Omental fat pad (tissue), 4 donors: ENCODE results near the gene SKIL. TPM values are rescaled to one million over a fixed set of nuclear protein-coding genes. Genes with fewer than 3 reads are reported as not detected.

Source experiments
- ATAC-seq: fragments of 150-250 bp; one replicate; pipeline ENCODE4 v1.9.1; 2016; ENCODE audit warnings: mild to moderate bottlenecking, moderate library complexity; ENCODE audit not compliant: low FRiP score
- DNase-seq: peaks from one replicate; pipeline ENCODE4 v3.0.0-alpha.2; 2019; ENCODE audit warnings: low spot score
- total RNA-seq, 4 donors: library from RNA; depleted of rRNA; stranded (reverse); fragments of >200 nt; gene quantifications; one replicate each; pipeline ENCODE4 v1.1.0, GENCODE V29; 2016
- TF ChIP-seq, protein P1 (sequence below), 3 donors: fragments of 450-650 bp; IDR thresholded peaks; one replicate each; pipeline ENCODE4 v1.5.1; 2016 to 2017; ENCODE audit warnings: antibody characterized with exemption in 3 of 3, mild to moderate bottlenecking in 3 of 3, moderate library complexity in 2 of 3

SKIL gene
- total RNA-seq, 4 donors from 2014 or later: 38.9 to 79.1 (median 54.9) TPM

DNA sequence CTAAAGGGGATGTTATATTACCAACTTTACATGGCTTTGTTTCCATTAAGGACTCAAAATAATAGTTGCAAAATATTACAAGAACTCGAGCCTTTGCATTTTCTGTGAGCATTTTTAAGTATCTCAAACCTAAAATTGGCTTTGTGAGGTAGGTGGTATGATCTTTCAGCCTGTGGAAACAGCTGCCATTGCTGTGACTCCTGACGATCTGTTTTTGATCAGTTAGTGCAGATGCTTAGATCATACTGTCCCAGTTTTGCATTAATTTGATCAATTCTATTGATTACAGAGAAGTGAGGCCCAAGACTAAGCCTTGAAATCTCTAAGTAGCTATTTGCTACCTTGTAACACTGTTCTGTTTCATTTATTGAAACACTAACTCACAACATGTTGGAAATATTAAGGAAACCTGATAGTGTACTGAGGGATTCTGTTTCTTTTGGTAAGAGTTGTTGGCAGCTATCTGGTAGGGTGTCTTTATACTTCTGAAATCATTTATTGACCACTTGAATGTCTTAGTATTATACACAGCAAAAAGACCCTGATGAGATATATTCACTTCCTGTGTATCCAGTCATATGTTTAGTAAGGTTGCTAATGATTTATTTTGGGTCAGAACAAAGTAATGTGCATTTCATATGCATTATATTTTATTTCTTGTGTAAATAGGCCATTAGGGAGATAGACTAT lies 14.8 kb downstream of the SKIL start:
- ATAC-seq (no peak), DNase-seq (no peak)
- TF ChIP-seq, protein P1, sequence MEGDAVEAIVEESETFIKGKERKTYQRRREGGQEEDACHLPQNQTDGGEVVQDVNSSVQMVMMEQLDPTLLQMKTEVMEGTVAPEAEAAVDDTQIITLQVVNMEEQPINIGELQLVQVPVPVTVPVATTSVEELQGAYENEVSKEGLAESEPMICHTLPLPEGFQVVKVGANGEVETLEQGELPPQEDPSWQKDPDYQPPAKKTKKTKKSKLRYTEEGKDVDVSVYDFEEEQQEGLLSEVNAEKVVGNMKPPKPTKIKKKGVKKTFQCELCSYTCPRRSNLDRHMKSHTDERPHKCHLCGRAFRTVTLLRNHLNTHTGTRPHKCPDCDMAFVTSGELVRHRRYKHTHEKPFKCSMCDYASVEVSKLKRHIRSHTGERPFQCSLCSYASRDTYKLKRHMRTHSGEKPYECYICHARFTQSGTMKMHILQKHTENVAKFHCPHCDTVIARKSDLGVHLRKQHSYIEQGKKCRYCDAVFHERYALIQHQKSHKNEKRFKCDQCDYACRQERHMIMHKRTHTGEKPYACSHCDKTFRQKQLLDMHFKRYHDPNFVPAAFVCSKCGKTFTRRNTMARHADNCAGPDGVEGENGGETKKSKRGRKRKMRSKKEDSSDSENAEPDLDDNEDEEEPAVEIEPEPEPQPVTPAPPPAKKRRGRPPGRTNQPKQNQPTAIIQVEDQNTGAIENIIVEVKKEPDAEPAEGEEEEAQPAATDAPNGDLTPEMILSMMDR (IDR thresholded peaks at IDR 0.05): no peak

DNA sequence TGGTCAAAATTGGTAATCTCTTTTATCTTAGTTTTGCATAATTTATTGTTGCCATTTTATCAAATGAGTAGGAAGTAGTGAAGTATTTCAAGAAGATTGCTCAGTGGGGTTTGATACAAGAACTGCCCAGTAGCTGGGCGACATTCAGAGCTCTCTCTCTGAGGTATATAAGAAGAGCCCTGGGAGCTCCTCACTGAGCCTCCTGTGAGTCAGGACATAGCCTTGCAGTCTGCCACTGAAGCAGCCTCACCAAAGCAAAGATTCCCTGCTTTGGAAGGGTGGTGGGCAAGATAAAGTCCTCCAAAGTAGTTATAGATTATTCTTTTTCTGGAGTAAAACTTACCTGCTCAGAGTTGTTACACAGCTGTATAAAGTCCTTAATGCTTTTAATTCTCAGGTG lies 26.1 kb downstream of the SKIL start:
- ATAC-seq (no peak), DNase-seq (no peak)
- TF ChIP-seq, protein P1 (IDR thresholded peaks at IDR 0.05): no peak

DNA sequence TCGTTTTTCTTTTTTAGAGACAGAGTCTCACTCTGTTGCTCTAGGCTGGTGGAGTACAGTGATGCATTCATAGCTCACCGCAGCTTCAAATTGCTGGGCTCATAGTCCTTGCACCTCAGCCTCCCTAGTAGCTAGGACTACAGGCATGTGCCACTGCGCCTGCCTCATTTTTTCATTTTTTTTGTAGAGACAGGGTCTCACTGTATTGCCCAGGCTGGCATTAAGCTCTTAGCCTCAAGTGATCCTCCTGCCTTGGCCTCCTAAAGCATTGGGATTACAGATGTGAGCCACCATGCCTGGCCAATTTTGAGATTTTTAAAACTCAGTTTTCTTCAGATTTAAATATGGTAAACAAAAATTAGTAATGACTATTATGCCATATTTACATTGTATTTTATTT lies 29.0 kb downstream of the SKIL start:
- TF ChIP-seq, protein P1 (IDR thresholded peaks at IDR 0.05): no peak
- DNase-seq (no peak), ATAC-seq (no peak)

DNA sequence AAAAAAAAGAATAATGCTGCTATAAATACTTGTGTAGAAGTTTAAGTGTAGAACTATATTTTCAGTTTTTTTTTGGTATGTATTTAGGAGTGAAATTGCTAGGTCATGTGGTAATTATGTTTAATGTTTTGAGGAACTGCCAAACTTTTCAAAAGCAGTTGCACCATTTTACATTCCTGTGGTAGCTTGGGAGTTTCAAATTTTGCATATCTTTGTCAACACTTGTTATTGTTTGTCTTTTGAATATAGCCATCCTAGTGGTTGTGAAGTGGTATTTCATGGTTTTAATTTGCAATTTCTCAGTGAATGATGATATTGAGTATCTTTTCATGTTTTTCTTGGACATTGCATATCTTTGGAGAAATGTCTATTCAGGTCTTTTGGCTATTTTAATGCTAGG lies 30.4 kb downstream of the SKIL start:
- TF ChIP-seq, protein P1 (IDR thresholded peaks at IDR 0.05): no peak
- ATAC-seq: no peak

DNA sequence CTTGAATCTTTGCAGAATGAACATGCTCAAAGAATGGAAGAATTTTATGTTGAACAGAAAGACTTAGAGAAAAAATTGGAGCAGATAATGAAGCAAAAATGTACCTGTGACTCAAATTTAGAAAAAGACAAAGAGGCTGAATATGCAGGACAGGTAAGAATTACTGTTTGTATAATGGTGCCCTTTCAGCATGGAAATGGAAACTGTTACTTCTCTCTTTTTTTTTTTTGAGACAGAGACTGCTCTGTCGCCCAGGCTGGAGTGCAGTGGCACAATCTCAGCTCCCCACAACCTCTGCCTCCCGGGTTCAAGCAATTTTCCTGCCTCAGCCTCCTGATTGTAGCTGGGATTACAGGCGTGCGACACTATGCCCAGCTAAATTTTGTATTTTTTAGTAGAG lies 33.6 kb downstream of the SKIL start:
- no peak for ATAC-seq
- TF ChIP-seq, protein P1 (IDR thresholded peaks at IDR 0.05): no peak

More for the DNA sequence above, 30.4 kb downstream of the SKIL start:
- DNase-seq: no peak

DNA sequence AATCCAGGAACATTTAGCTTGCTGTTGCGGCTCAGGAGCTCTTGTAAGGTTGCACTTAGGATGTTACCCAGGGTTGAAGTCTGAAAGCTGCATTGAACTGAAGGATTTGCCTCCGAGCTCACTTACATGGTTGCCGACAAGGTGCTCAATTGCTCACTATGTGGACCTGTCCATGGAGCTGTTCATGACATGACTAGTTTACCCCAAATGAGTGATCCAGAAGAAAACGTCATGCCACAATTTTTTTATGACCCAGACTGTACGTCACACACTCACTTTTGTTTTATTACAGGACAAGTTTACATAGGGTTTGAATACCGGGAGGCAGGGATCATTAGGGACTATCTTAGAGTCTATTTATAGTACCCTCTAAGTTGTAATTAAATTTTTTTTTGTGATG lies 40.2 kb downstream of the SKIL start:
- ATAC-seq (no peak), DNase-seq (no peak)
- TF ChIP-seq, protein P1 (IDR thresholded peaks at IDR 0.05): no peak

More for the DNA sequence above, 33.6 kb downstream of the SKIL start:
- no peak for DNase-seq

DNA sequence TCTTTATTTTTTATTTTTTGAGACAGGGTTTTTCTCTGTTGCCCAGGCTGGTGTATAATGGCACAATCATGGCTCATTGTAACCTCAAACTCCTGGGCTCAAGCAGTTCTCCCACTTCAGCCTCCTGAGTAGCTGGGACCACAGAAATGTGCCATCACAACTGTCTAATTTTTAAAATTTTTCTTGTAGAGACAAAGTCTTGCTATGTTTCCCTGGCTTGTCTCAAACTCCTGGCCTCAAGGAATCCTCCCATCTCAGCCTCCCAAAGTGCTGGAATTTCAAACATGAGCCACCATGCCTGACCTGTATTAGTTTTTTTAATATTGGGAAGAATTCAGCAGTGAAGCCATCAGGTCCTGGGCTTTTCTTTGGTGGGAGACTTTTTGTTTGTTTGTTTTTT lies 47.6 kb downstream of the SKIL start:
- TF ChIP-seq, protein P1 (IDR thresholded peaks at IDR 0.05): no peak
- ATAC-seq: no peak
- DNase-seq: no peak
